Osteoblast (primary cell): Measurements from ENCODE around the gene ST8SIA4. TPM values are rescaled to one million over a fixed set of nuclear protein-coding genes. Genes with fewer than 3 reads are reported as not detected.

ENCODE experiments used
- DNase-seq: peaks from one replicate; pipeline ENCODE4 v3.0.0; 2011; ENCODE audit warnings: low spot score, mixed read lengths; ENCODE audit not compliant: insufficient read length; ENCODE audit errors: missing footprints
- H2AFZ ChIP-seq: 2 replicates; pipeline ENCODE4 v1.6.0; 2011; ENCODE audit warnings: mild to moderate bottlenecking, low read length
- H3K27ac ChIP-seq: 2 replicates; pipeline ENCODE4 v1.5.1; 2011; ENCODE audit warnings: mild to moderate bottlenecking, low read depth, low read length, moderate library complexity
- H3K27me3 ChIP-seq: 2 replicates; pipeline ENCODE4 v1.6.0; 2012; ENCODE audit warnings: mild to moderate bottlenecking, control low read depth, inconsistent platforms, low read length, moderate library complexity; ENCODE audit not compliant: insufficient read depth
- H3K36me3 ChIP-seq: 2 replicates; pipeline ENCODE4 v1.5.1; 2011; ENCODE audit warnings: mild to moderate bottlenecking, low read length, control low read depth, moderate library complexity; ENCODE audit not compliant: insufficient read depth
- H3K4me1 ChIP-seq: 2 replicates; pipeline ENCODE4 v1.5.1; 2011; ENCODE audit warnings: mild to moderate bottlenecking, low read length, control low read depth, moderate library complexity; ENCODE audit not compliant: insufficient read depth
- H3K4me2 ChIP-seq: 2 replicates; pipeline ENCODE4 v1.6.0; 2011; ENCODE audit warnings: mild to moderate bottlenecking, low read length; ENCODE audit not compliant: insufficient read depth
- H3K4me3 ChIP-seq: fragments of 200-600 bp; sonication (generic); 3 replicates; pipeline ENCODE4 v1.5.1; 2012; ENCODE audit warnings: mild to moderate bottlenecking, low read length, inconsistent platforms; ENCODE audit not compliant: insufficient read depth
- H3K79me2 ChIP-seq: 2 replicates; pipeline ENCODE4 v1.6.0; 2012; ENCODE audit warnings: mild to moderate bottlenecking, low read length, control low read depth, inconsistent platforms; ENCODE audit not compliant: insufficient read depth
- H3K9me3 ChIP-seq: 2 replicates; pipeline ENCODE4 v1.5.1; 2011; ENCODE audit warnings: low read depth, low read length, control low read depth
- H4K20me1 ChIP-seq: 2 replicates; pipeline ENCODE4 v1.6.0; 2012; ENCODE audit warnings: mild to moderate bottlenecking, low read length, control low read depth; ENCODE audit not compliant: insufficient read depth
- total RNA-seq: library from RNA; depleted of rRNA; stranded (reverse); fragments of >200 nt; gene quantifications from 2 replicates; pipeline ENCODE4 v1.2.3, GENCODE V29; 2012
- TF ChIP-seq, protein P1 (sequence below): IDR thresholded peaks from 2 replicates; pipeline ENCODE4 v1.5.1; 2011; ENCODE audit warnings: mild to moderate bottlenecking, low read depth, low read length, moderate library complexity; ENCODE audit errors: extremely low read depth

Gene ST8SIA4
- total RNA-seq, 1 donor, result 1.4 TPM

DNA sequence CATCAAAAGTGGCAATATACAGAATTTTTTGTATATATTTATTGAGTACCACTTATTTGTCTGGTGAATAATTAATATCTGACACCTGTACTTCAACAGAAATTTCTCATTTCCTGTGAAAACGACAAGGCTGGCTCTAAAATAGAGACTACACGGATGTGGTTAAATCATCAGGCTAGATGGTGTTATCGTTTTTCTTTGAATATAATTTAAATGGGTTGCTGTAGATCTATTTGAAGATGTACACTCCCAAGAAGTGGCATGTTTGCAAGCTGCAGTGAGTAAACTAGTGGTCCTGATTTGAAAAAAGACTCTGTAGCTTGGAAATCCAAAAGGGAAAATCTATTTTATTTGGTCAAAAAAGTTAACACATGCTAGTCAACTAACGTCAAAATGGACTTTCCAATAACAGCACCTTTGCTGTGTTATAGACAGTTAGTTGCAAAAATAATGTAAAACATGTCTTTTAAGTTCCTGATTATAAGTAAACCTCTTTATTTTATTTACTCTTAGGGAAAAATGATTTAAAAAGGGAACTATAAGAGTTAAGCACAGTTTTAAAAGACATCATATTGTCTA, 13.8 kb downstream of the ST8SIA4 start:
- H3K27me3 ChIP-seq, result no peaks in the 10 kb centered on the region
- no peaks in the 10 kb centered on the region for H3K36me3 ChIP-seq
- no peaks in the 10 kb centered on the region for H3K9me3 ChIP-seq
- peak overlapping the region; percentile 56 for H2AFZ ChIP-seq
- peak overlapping the region; percentile 82 for H3K4me2 ChIP-seq
- H3K4me1 ChIP-seq, result peaks cover 3% of the 10 kb centered on the region
- TF ChIP-seq, protein P1, sequence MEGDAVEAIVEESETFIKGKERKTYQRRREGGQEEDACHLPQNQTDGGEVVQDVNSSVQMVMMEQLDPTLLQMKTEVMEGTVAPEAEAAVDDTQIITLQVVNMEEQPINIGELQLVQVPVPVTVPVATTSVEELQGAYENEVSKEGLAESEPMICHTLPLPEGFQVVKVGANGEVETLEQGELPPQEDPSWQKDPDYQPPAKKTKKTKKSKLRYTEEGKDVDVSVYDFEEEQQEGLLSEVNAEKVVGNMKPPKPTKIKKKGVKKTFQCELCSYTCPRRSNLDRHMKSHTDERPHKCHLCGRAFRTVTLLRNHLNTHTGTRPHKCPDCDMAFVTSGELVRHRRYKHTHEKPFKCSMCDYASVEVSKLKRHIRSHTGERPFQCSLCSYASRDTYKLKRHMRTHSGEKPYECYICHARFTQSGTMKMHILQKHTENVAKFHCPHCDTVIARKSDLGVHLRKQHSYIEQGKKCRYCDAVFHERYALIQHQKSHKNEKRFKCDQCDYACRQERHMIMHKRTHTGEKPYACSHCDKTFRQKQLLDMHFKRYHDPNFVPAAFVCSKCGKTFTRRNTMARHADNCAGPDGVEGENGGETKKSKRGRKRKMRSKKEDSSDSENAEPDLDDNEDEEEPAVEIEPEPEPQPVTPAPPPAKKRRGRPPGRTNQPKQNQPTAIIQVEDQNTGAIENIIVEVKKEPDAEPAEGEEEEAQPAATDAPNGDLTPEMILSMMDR, result no peak
- H3K4me3 ChIP-seq, result peak overlapping the region; percentile 52
- no peak for DNase-seq
- H4K20me1 ChIP-seq, result no peaks in the 10 kb centered on the region
- H3K27ac ChIP-seq, result no peak overlapping the region
- H3K79me2 ChIP-seq, result no peaks in the 10 kb centered on the region

- Histone ChIP-seq H3K27me3 (no peaks in the 10 kb centered on the region), H3K79me2 (no peaks in the 10 kb centered on the region), H3K4me1 (no peaks in the 10 kb centered on the region), H4K20me1 (no peaks in the 10 kb centered on the region), H3K4me3 (no peak overlapping the region), H3K4me2 (no peak overlapping the region), H3K36me3 (no peaks in the 10 kb centered on the region), H2AFZ (no peak overlapping the region), H3K27ac (no peak overlapping the region), H3K9me3 (no peaks in the 10 kb centered on the region)
- no peak for DNase-seq
- TF ChIP-seq, protein P1, result no peak
Observed at GRCh38 chr5:100877274-100877673, 25.8 kb downstream of the ST8SIA4 start.

GRCh38 chr5:100872408-100873190, 30.5 kb downstream of the ST8SIA4 start:
- no peak overlapping the region for H3K27ac ChIP-seq
- TF ChIP-seq, protein P1, result no peak
- H3K4me3 ChIP-seq, result no peak overlapping the region
- no peak overlapping the region for H3K4me2 ChIP-seq
- H2AFZ ChIP-seq, result no peak overlapping the region
- no peaks in the 10 kb centered on the region for H4K20me1 ChIP-seq
- no peaks in the 10 kb centered on the region for H3K4me1 ChIP-seq
- no peaks in the 10 kb centered on the region for H3K9me3 ChIP-seq
- no peaks in the 10 kb centered on the region for H3K36me3 ChIP-seq
- no peaks in the 10 kb centered on the region for H3K79me2 ChIP-seq
- no peak for DNase-seq
- no peaks in the 10 kb centered on the region for H3K27me3 ChIP-seq

DNA sequence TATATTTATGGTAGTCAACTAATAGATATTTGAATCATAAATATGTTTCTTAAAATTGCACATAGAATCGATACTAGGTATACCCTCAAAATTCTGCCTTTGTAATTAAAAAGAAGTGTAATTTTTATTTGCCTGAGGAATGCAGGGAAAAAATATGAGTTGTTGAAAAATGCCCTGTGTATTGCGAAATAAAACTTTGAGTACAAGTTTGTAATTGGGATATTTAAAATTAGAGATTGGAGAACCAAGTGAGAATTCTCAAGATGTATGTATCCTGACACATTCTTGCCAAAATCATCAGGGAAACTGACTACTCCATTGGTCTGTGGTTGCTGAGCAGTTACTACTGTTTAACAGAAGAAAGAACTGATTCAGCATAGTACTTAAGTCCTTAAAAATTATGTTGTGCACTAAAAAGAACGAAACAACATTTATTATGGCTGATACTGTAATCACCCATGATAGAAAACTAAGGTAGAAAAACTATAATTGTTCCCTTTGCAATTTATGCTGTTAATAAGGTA, 36.0 kb downstream of the ST8SIA4 start:
- no peak for DNase-seq
- Histone ChIP-seq H3K27ac (no peak overlapping the region), H3K4me3 (no peak overlapping the region), H3K4me2 (no peak overlapping the region), H4K20me1 (no peaks in the 10 kb centered on the region), H3K79me2 (no peaks in the 10 kb centered on the region), H3K27me3 (no peaks in the 10 kb centered on the region), H3K9me3 (no peaks in the 10 kb centered on the region), H2AFZ (no peak overlapping the region), H3K4me1 (no peaks in the 10 kb centered on the region), H3K36me3 (no peaks in the 10 kb centered on the region)
- TF ChIP-seq, protein P1, result no peak
